ENCODE measurements around the gene CSF3.

DNA sequence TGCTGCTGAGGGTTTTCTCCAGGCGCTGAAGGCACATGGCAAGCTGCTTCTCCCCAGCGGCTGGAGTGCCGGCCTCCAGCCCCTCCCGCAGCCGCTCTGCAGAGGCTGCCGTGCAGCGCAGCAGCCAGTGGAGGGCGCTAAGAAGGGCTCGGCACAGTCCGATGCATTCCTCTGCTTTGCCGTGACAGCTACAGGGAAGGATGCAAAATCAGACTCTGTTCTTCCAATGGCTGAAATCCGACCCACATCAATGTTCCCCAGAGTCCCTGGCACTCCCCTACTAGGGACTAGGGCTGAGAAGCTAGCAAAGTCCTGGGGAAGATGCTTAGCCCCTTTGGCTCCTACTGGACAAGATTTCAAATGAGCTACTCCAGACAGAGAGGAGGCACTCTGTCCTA lies 19.9 kb downstream of the CSF3 start:
- TF ChIP-seq, protein P1, sequence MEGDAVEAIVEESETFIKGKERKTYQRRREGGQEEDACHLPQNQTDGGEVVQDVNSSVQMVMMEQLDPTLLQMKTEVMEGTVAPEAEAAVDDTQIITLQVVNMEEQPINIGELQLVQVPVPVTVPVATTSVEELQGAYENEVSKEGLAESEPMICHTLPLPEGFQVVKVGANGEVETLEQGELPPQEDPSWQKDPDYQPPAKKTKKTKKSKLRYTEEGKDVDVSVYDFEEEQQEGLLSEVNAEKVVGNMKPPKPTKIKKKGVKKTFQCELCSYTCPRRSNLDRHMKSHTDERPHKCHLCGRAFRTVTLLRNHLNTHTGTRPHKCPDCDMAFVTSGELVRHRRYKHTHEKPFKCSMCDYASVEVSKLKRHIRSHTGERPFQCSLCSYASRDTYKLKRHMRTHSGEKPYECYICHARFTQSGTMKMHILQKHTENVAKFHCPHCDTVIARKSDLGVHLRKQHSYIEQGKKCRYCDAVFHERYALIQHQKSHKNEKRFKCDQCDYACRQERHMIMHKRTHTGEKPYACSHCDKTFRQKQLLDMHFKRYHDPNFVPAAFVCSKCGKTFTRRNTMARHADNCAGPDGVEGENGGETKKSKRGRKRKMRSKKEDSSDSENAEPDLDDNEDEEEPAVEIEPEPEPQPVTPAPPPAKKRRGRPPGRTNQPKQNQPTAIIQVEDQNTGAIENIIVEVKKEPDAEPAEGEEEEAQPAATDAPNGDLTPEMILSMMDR (conservative IDR thresholded peaks at IDR 0.05): peak; percentile 40; the same call in 1 of the 2 replicates
- no peak for TF ChIP-seq EZH2 (IDR thresholded peaks at IDR 0.05; ENCODE audit: low read depth)

Measured in PC-9 (cell line).